RWPE2 (cell line): ENCODE measurements around the gene KRT25.

Source experiments
- ATAC-seq: fragments of 200-7000 bp; cut with Tn5 transposase; 3 replicates; pipeline ENCODE4 v1.9.1; 2021; ENCODE audit warnings: low read depth
- DNase-seq: peaks from one replicate; pipeline ENCODE4 v3.0.0-alpha.2; 2020; ENCODE audit warnings: low spot score
- H3K27ac ChIP-seq: fragments of 450-650 bp; 2 replicates; pipeline ENCODE4 v1.5.1; 2017; ENCODE audit warnings: mild to moderate bottlenecking; ENCODE audit not compliant: poor library complexity, severe bottlenecking
- H3K27me3 ChIP-seq: fragments of 250-450 bp; sonication (Bioruptor Pico); 2 replicates; pipeline ENCODE4 v1.5.1; 2021; ENCODE audit warnings: mild to moderate bottlenecking, moderate library complexity; ENCODE audit not compliant: insufficient read depth, poor library complexity, severe bottlenecking
- H3K36me3 ChIP-seq: fragments of 250-450 bp; sonication (Bioruptor Pico); 2 replicates; pipeline ENCODE4 v1.5.1; 2020; ENCODE audit warnings: low read depth, mild to moderate bottlenecking, moderate library complexity
- H3K4me1 ChIP-seq: fragments of 250-450 bp; sonication (Bioruptor Pico); 2 replicates; pipeline ENCODE4 v1.5.1; 2021; ENCODE audit warnings: mild to moderate bottlenecking, moderate library complexity; ENCODE audit not compliant: insufficient read depth, poor library complexity, severe bottlenecking
- H3K4me3 ChIP-seq: fragments of 250-450 bp; sonication (Bioruptor Pico); 2 replicates; pipeline ENCODE4 v1.5.1; 2021; ENCODE audit warnings: mild to moderate bottlenecking, moderate library complexity; ENCODE audit not compliant: severe bottlenecking
- H3K9me3 ChIP-seq: fragments of 250-450 bp; sonication (Bioruptor Pico); 2 replicates; pipeline ENCODE4 v1.5.1; 2021; ENCODE audit warnings: mild to moderate bottlenecking, moderate library complexity; ENCODE audit not compliant: severe bottlenecking
- CTCF ChIP-seq: fragments of 450-650 bp; IDR thresholded peaks from one replicate; pipeline ENCODE4 v1.5.1; 2017; ENCODE audit warnings: mild to moderate bottlenecking, moderate library complexity; ENCODE audit not compliant: poor library complexity, severe bottlenecking

The KRT25 gene

GRCh38 chr17:40717776-40718175 is 37.4 kb downstream of the KRT25 start:
- ATAC-seq = no peak
- H3K36me3 ChIP-seq = no peaks in the 10 kb centered on the region
- no peak for TF ChIP-seq CTCF
- no peaks in the 10 kb centered on the region for H3K9me3 ChIP-seq
- H3K4me3 ChIP-seq = no peak overlapping the region
- no peaks in the 10 kb centered on the region for H3K4me1 ChIP-seq
- DNase-seq = no peak
- no peak overlapping the region for H3K27ac ChIP-seq
- no peaks in the 10 kb centered on the region for H3K27me3 ChIP-seq

- Histone ChIP-seq H3K4me3 (no peak overlapping the region), H3K27ac (no peak overlapping the region), H3K4me1 (no peaks in the 10 kb centered on the region), H3K9me3 (no peaks in the 10 kb centered on the region), H3K27me3 (no peaks in the 10 kb centered on the region), H3K36me3 (no peaks in the 10 kb centered on the region)
- no peak for DNase-seq
- TF ChIP-seq CTCF = no peak
- ATAC-seq = no peak
Measured at GRCh38 chr17:40714473-40714872, 40.7 kb downstream of the KRT25 start.

GRCh38 chr17:40707745-40708144 is 47.4 kb downstream of the KRT25 start:
- Histone ChIP-seq H3K36me3 (no peaks in the 10 kb centered on the region), H3K27me3 (no peaks in the 10 kb centered on the region), H3K4me3 (no peak overlapping the region), H3K27ac (no peak overlapping the region), H3K9me3 (no peaks in the 10 kb centered on the region), H3K4me1 (no peaks in the 10 kb centered on the region)
- ATAC-seq (no peak), DNase-seq (no peak)
- no peak for TF ChIP-seq CTCF

GRCh38 chr17:40705584-40705983 is 49.5 kb downstream of the KRT25 start:
- DNase-seq (no peak), ATAC-seq (no peak; the same call in 2 of the 3 replicates)
- no peak for TF ChIP-seq CTCF
- Histone ChIP-seq H3K9me3 (no peaks in the 10 kb centered on the region), H3K4me3 (no peak overlapping the region), H3K36me3 (no peaks in the 10 kb centered on the region), H3K27ac (no peak overlapping the region), H3K27me3 (no peaks in the 10 kb centered on the region), H3K4me1 (no peaks in the 10 kb centered on the region)

- Histone ChIP-seq H3K4me1 (no peaks in the 10 kb centered on the region), H3K4me3 (no peak within 1 kb of the TSS), H3K9me3 (no peaks in the 10 kb centered on the region), H3K27ac (no peak within 1 kb of the TSS), H3K27me3 (no peaks in the 10 kb centered on the region), H3K36me3 (no peaks in the 10 kb centered on the region)
- DNase-seq (no peak), ATAC-seq (no peak)
- TF ChIP-seq CTCF = no peak
Measured at GRCh38 chr17:40703652-40704051, 51.5 kb downstream of the KRT25 start, which contains the start of gene KRT24. Gene KRT24 (minus strand): TSS chr17:40703752. CDS start chr17:40703693, 59 bp downstream.
